ENCODE measurements around the gene ARF3. TPM values are rescaled to one million over a fixed set of nuclear protein-coding genes. Genes with fewer than 3 reads are reported as not detected.

ARF3 gene
- total RNA-seq: 25.1 TPM
- polyA plus RNA-seq: 78.6 TPM

- DNase-seq (ENCODE audit: extremely low spot score): peak; percentile 88
- WGBS: under 1% methylated on average over 58 of the region's 58 CpGs
- peak within 1 kb of the TSS; percentile 91 for H3K4me3 ChIP-seq (ENCODE audit: low read depth, low read length)
Measured at GRCh38 chr12:48957141-48958048, at the start of gene ARF3. Gene ARF3 (minus strand): TSS chr12:48957487. CDS start chr12:48941095, 16,392 bp downstream.

GRCh38 chr12:49000346-49000745 lies 43.1 kb upstream of the ARF3 start:
- DNase-seq (ENCODE audit: extremely low spot score): no peak
- H3K36me3 ChIP-seq (ENCODE audit: insufficient read depth): peaks cover 1% of the 10 kb centered on the region
- WGBS: 85% methylated on average over 2 of the region's 2 CpGs
- H3K4me1 ChIP-seq (ENCODE audit: insufficient read depth): no peaks in the 10 kb centered on the region
- H3K4me3 ChIP-seq (ENCODE audit: low read depth, low read length): no peak overlapping the region
- H3K27ac ChIP-seq (ENCODE audit: low read depth): no peak overlapping the region

More at GRCh38 chr12:48957141-48958048, at the start of gene ARF3:
- Histone ChIP-seq H3K27ac (ENCODE audit: low read depth) (peak within 1 kb of the TSS; percentile 72), H3K4me1 (ENCODE audit: insufficient read depth) (no peaks in the 10 kb centered on the region), H3K36me3 (ENCODE audit: insufficient read depth) (peaks cover 1% of the 10 kb centered on the region)

- H3K4me1 ChIP-seq (ENCODE audit: insufficient read depth): no peaks in the 10 kb centered on the region
- no peak within 1 kb of the TSS for H3K27ac ChIP-seq (ENCODE audit: low read depth)
- 2% methylated on average over 30 of the region's 30 CpGs for WGBS
- H3K36me3 ChIP-seq (ENCODE audit: insufficient read depth): no peaks in the 10 kb centered on the region
- DNase-seq (ENCODE audit: extremely low spot score): no peak
- peak within 1 kb of the TSS; percentile 49 for H3K4me3 ChIP-seq (ENCODE audit: low read depth, low read length)
Measured at GRCh38 chr12:48999371-49000131, 42.3 kb upstream of the ARF3 start, which contains the start of gene DDN. Gene DDN (minus strand): TSS chr12:48999375. CDS start chr12:48999287, 88 bp downstream.

GRCh38 chr12:48998497-48999353 lies 41.4 kb upstream of the ARF3 start:
- no peaks in the 10 kb centered on the region for H3K36me3 ChIP-seq (ENCODE audit: insufficient read depth)
- 2% methylated on average over 48 of the region's 48 CpGs for whole genome bisulfite sequencing
- no peak overlapping the region for H3K27ac ChIP-seq (ENCODE audit: low read depth)
- no peaks in the 10 kb centered on the region for H3K4me1 ChIP-seq (ENCODE audit: insufficient read depth)
- no peak for DNase-seq (ENCODE audit: extremely low spot score)
- H3K4me3 ChIP-seq (ENCODE audit: low read depth, low read length): peak overlapping the region; percentile 49

GRCh38 chr12:48997719-48998496 lies 40.6 kb upstream of the ARF3 start:
- Histone ChIP-seq H3K4me3 (ENCODE audit: low read depth, low read length) (peak overlapping the region; percentile 49), H3K4me1 (ENCODE audit: insufficient read depth) (no peaks in the 10 kb centered on the region), H3K27ac (ENCODE audit: low read depth) (no peak overlapping the region), H3K36me3 (ENCODE audit: insufficient read depth) (no peaks in the 10 kb centered on the region)
- DNase-seq (ENCODE audit: extremely low spot score): no peak
- WGBS: 4% methylated on average over 57 of the region's 57 CpGs

- Histone ChIP-seq H3K36me3 (ENCODE audit: insufficient read depth) (no peaks in the 10 kb centered on the region), H3K4me1 (ENCODE audit: insufficient read depth) (no peaks in the 10 kb centered on the region), H3K4me3 (ENCODE audit: low read depth, low read length) (peak overlapping the region; percentile 35), H3K27ac (ENCODE audit: low read depth) (no peak overlapping the region)
- no peak for DNase-seq (ENCODE audit: extremely low spot score)
- WGBS: 6% methylated on average over 71 of the region's 71 CpGs
Measured at GRCh38 chr12:48996794-48997718, 39.8 kb upstream of the ARF3 start.

GRCh38 chr12:48995086-48995879 lies 38.0 kb upstream of the ARF3 start:
- no peak overlapping the region for H3K4me3 ChIP-seq (ENCODE audit: low read depth, low read length)
- 6% methylated on average over 32 of the region's 32 CpGs for WGBS

GRCh38 chr12:48994224-48995085 lies 37.2 kb upstream of the ARF3 start:
- Histone ChIP-seq H3K4me1 (ENCODE audit: insufficient read depth) (no peaks in the 10 kb centered on the region), H3K36me3 (ENCODE audit: insufficient read depth) (no peaks in the 10 kb centered on the region), H3K4me3 (ENCODE audit: low read depth, low read length) (no peak overlapping the region), H3K27ac (ENCODE audit: low read depth) (no peak overlapping the region)
- DNase-seq (ENCODE audit: extremely low spot score): no peak
- WGBS: 17% methylated on average over 32 of the region's 32 CpGs

More at GRCh38 chr12:48995086-48995879, 38.0 kb upstream of the ARF3 start:
- no peaks in the 10 kb centered on the region for H3K4me1 ChIP-seq (ENCODE audit: insufficient read depth)
- H3K36me3 ChIP-seq (ENCODE audit: insufficient read depth): no peaks in the 10 kb centered on the region
- no peak overlapping the region for H3K27ac ChIP-seq (ENCODE audit: low read depth)
- DNase-seq (ENCODE audit: extremely low spot score): no peak

GRCh38 chr12:48993787-48994186 lies 36.5 kb upstream of the ARF3 start:
- Histone ChIP-seq H3K27ac (ENCODE audit: low read depth) (no peak overlapping the region), H3K36me3 (ENCODE audit: insufficient read depth) (no peaks in the 10 kb centered on the region), H3K4me1 (ENCODE audit: insufficient read depth) (no peaks in the 10 kb centered on the region), H3K4me3 (ENCODE audit: low read depth, low read length) (no peak overlapping the region)
- 64% methylated on average over 3 of the region's 3 CpGs for WGBS
- DNase-seq (ENCODE audit: extremely low spot score): no peak

- WGBS: 71% methylated on average over 8 of the region's 8 CpGs
- Histone ChIP-seq H3K27ac (ENCODE audit: low read depth) (no peak overlapping the region), H3K4me1 (ENCODE audit: insufficient read depth) (no peaks in the 10 kb centered on the region), H3K36me3 (ENCODE audit: insufficient read depth) (no peaks in the 10 kb centered on the region), H3K4me3 (ENCODE audit: low read depth, low read length) (no peak overlapping the region)
- no peak for DNase-seq (ENCODE audit: extremely low spot score)
Measured at GRCh38 chr12:48991247-48992050, 34.2 kb upstream of the ARF3 start.

All from urinary bladder (tissue), 4 donors.